Bronchial epithelial cell (primary cell): ENCODE data around the gene CAMSAP3. TPM values are rescaled to one million over a fixed set of nuclear protein-coding genes. Genes with fewer than 3 reads are reported as not detected.

Experiments used
- DNase-seq: peaks from one replicate; pipeline ENCODE4 v3.0.0-alpha.2; 2010; ENCODE audit warnings: low read depth
- FAIRE-seq: peaks from 2 replicates; lab custom pipeline; 2011; peaks lifted over from hg19 to GRCh38; lab: Jason Lieb, UNC
- H3K27me3 ChIP-seq: 2 replicates; pipeline ENCODE4 v1.5.1; 2011; ENCODE audit warnings: low read length; ENCODE audit not compliant: control insufficient read depth, insufficient read depth
- H3K36me3 ChIP-seq: 2 replicates; pipeline ENCODE4 v1.5.1; 2011; ENCODE audit warnings: low read length; ENCODE audit not compliant: control insufficient read depth, insufficient read depth
- H3K4me3 ChIP-seq: 2 replicates; pipeline ENCODE4 v1.5.1; 2011; ENCODE audit warnings: mild to moderate bottlenecking, low read depth, low read length, control low read depth
- CTCF ChIP-seq: IDR thresholded peaks from 2 replicates; pipeline ENCODE4 v1.5.1; 2011; ENCODE audit warnings: mild to moderate bottlenecking, moderate library complexity, low read length, control low read depth, inconsistent platforms; ENCODE audit not compliant: insufficient read depth, severe bottlenecking
- total RNA-seq: library from RNA; depleted of rRNA; stranded (reverse); fragments of >200 nt; gene quantifications from 2 replicates; pipeline ENCODE4 v1.2.1, GENCODE V29; 2014

Gene CAMSAP3
- total RNA-seq, 1 donor from 2014 or later = 2.4 TPM

- FAIRE-seq (no peak), DNase-seq (no peak)
- H3K4me3 ChIP-seq = no peak overlapping the region
- peaks cover 4% of the 10 kb centered on the region for H3K27me3 ChIP-seq
- TF ChIP-seq CTCF = no peak
- no peaks in the 10 kb centered on the region for H3K36me3 ChIP-seq
Measured at GRCh38 chr19:7665076-7665475, 69.4 kb downstream of the CAMSAP3 start.

Other genes starting within 250 kb of the CAMSAP3 start
- gene ARHGEF18, start 246.9 kb upstream of the CAMSAP3 start, total RNA-seq = 65.0 and 78.7 TPM in 2 replicates
- gene PEX11G, start 106.8 kb upstream of the CAMSAP3 start, total RNA-seq = 2.1 and 3.8 TPM in 2 replicates
- gene ZNF358, start 79.8 kb upstream of the CAMSAP3 start, total RNA-seq = 3.5 and 3.9 TPM in 2 replicates
- gene MCOLN1, start 73.2 kb upstream of the CAMSAP3 start, total RNA-seq = 3.7 and 3.8 TPM in 2 replicates
- 35.6 and 40.8 TPM in 2 replicates for gene PNPLA6, start 60.1 kb upstream of the CAMSAP3 start, total RNA-seq
- 21.8 and 23.4 TPM in 2 replicates for gene XAB2, start 33.7 kb downstream of the CAMSAP3 start, total RNA-seq
- 10.3 and 14.5 TPM in 2 replicates for gene PET100, start 33.9 kb downstream of the CAMSAP3 start, total RNA-seq
- gene PCP2, start 37.9 kb downstream of the CAMSAP3 start, total RNA-seq = not detected in 2 replicates
- 47.9 and 89.4 TPM in 2 replicates for gene STXBP2, start 41.2 kb downstream of the CAMSAP3 start, total RNA-seq
- gene RETN, start 73.2 kb downstream of the CAMSAP3 start, total RNA-seq = not detected in 2 replicates
- not detected in 2 replicates for gene MCEMP1, start 81.2 kb downstream of the CAMSAP3 start, total RNA-seq
- 29.2 and 141 TPM in 2 replicates for gene TRAPPC5, start 85.0 kb downstream of the CAMSAP3 start, total RNA-seq
- gene FCER2, start 106.3 kb downstream of the CAMSAP3 start, total RNA-seq = not detected in 2 replicates
- not detected in 2 replicates for gene CLEC4G, start 136.2 kb downstream of the CAMSAP3 start, total RNA-seq
- not detected in 2 replicates for gene CD209, start 151.7 kb downstream of the CAMSAP3 start, total RNA-seq
- gene CLEC4M, start 167.4 kb downstream of the CAMSAP3 start, total RNA-seq = not detected in 2 replicates
- 9.2 and 19.5 TPM in 2 replicates for gene EVI5L, start 234.4 kb downstream of the CAMSAP3 start, total RNA-seq